Measurements from ENCODE around the gene GAL3ST1.
"Not testable (repeated sequence)": the region's sequence is repeated elsewhere in the genome, so short reads cannot be mapped to it uniquely, and the experiment has no call there.

GAL3ST1 gene

GRCh38 chr22:30564045-30564760 is 10.3 kb downstream of the GAL3ST1 start:
- no peak for DNase-seq

GRCh38 chr22:30562366-30562765 is 12.1 kb downstream of the GAL3ST1 start:
- DNase-seq = no peak

DNA sequence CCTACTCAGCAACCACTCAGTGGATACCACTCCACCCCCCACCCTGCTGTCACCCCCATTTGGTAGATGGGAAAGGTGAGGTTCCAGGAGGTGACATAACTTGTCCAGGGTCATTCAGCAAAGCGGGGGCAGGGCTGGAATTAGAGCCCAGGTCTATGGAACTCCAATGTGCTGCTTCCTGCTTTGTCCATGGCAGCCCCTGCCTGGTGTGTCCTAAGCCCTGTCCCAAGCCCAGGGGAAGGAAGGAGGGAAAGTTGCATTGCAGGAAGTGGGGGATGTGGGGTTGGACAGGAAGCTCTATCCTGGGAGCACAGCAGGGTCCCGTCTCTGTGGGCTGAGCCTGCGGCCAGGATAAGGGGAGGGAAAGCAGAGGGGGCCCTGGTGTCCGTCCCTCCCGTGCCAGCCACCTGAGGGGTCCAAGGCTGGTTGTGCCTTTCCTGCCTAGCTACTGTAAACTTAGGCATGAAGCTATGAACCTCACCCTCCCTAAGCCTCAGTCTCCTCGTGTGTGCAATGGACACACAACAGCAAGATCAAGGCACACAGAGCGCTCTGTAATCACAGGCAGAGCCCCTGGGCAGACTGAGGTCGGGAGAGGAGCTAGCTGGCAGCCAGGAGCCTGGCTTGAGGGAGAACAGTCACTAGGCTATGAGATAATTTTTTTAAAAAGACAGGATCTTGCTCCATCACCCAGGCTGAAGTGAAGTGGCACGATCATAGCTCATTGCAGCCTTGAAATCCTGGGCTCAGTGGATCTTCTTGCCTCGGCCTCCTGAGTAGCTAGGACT is 12.9 kb downstream of the GAL3ST1 start:
- no peak for DNase-seq

DNA sequence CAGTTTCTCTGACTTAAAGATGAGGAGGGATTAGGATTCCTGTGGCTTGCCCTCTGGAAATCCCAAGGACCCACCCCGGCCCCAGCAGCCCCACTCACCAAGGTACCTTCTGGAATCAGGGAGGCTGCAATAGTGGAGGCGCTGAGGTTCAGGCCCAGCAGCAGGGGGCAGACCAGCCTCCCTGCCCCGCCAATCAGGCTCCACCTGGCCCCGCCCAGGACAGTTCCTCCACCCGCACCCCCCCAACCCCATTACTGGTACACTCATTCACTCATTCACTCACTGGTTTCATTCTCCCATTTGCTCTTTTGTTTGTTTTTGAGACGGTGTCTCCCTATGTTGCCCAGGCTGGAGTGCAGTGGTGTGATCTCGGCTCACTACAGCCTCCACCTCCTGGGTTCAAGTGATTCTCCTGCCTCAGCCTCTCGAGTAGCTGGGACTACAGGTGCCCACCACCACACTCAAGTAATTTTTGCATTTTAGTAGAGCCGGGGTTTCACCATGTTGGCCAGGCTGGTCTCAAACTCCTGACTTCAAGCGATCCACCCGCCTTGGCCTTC is 13.7 kb downstream of the GAL3ST1 start:
- not testable (repeated sequence) for DNase-seq

- no peak for DNase-seq
Measured at GRCh38 chr22:30559889-30560288, 14.6 kb downstream of the GAL3ST1 start.

DNA sequence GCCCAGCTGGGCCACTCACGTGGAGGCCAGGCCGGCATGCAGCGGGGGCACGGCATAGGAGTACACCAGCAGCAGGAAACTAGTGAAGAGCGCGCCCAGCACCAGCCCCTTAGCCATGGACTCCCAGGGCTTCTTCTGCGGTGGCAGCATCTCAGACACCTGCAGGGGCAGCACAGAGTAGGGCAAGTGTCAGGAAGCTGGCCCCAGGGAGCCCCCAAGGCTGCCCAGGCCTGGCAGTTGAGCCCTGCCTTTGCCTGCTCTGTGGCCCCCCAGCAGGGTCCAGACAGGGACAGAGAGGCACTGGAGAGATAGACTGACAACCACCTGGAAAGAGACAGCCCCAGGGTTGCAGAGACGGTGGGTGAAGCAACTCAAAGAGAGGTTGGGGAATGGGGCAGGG is 17.2 kb downstream of the GAL3ST1 start:
- no peak for DNase-seq

- no peak for DNase-seq
Measured at GRCh38 chr22:30556388-30556787, 18.1 kb downstream of the GAL3ST1 start.

GRCh38 chr22:30555282-30556210 is 18.9 kb downstream of the GAL3ST1 start:
- DNase-seq = no peak

DNA sequence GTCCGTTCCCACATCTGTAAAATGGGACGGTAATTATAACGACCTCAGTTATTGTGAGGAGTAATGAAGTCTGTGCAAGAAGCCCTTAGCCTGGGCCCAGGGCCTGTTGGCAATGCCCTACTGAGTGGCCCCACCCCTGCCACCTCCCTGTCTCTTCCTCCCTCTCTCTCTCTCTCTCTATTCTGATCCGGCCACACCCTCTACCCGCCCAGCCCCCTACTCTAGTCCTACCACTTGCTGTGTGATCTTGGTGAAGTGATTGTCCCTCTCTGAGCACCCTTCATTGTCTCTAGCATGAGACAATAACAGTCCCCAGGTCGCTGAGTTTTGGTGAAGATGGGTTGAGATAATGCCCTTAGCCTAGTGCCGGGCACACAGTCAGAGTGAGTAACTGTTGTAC is 20.5 kb downstream of the GAL3ST1 start:
- no peak for DNase-seq

DNA sequence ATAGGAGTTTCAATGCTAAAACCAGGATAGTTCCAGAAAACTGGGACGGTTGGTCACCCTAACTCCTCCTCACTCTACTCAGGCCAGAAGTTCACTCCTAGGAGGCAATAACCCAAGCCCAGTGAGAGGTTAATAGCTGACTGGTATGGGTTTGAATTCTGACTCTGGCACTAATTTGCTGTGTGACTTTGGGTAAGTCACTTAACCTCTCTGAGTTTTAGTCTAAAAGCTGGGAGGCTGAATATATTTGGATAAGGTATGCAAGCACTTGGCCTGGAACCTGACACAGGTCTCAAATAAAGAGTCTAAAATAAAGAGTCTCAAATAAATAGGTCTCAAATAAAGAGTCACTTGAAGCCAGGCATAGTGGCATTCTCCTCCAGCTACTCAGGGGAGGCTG is 21.7 kb downstream of the GAL3ST1 start:
- no peak for DNase-seq

DNA sequence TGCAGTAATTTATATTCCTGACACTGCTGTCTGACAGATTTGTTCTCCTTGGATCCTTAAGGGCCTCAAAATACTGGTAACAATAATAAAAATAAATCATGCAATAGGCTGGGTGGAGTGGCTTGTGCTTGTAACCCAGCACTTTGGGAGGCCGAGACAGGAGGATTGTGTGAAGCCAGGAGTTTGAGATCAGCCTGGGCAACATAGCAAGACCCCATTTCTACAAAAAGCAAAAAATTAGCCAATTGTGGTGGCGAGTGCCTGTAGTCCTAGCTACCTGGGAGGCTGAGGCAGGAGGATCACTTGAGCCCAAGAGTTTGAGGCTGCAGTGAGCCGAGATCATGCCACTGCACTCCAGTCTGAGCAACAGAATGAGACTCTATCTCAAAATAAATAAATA is 22.7 kb downstream of the GAL3ST1 start:
- not testable (repeated sequence) for DNase-seq

DNA sequence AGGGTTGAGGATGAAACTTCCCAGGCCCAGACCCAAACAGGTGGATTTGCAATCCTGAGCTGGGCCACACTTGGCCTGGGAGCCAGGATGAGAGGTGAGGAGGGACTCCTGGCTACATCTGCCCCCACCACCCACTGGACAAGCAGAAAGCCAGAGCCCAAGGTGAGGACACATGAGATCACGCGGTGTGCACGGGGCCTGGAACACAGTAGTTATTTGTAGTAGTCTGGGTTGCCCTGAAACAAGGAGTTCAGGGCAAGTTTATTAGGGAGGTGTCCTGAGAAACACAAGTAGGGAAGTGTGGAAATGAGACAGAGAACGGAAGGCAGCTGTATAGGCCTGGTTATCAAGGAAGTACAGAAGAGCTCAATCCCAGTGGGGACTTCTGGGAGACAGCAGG is 27.3 kb downstream of the GAL3ST1 start:
- DNase-seq = no peak

GRCh38 chr22:30546616-30547015 is 27.8 kb downstream of the GAL3ST1 start, which contains the start of gene SEC14L6:
TSS of gene SEC14L6 (minus strand) at chr22:30546741. CDS start at chr22:30546682, 59 bp downstream.
- DNase-seq = no peak

DNA sequence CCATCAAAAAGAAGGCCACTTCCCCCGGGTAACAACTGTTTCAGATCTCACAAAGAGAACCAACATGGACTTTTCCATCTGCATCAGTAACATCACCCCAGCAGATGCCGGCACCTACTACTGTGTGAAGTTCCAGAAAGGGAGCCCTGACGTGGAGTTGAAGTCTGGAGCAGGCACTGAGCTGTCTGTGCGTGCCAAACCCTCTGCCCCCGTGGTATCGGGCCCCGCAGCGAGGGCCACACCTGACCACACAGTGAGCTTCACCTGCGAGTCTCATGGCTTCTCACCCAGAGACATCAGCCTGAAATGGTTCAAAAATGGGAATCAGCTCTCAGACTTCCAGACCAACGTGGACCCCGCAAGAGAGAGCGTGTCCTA is 31.7 kb downstream of the GAL3ST1 start:
- DNase-seq = no peak

DNA sequence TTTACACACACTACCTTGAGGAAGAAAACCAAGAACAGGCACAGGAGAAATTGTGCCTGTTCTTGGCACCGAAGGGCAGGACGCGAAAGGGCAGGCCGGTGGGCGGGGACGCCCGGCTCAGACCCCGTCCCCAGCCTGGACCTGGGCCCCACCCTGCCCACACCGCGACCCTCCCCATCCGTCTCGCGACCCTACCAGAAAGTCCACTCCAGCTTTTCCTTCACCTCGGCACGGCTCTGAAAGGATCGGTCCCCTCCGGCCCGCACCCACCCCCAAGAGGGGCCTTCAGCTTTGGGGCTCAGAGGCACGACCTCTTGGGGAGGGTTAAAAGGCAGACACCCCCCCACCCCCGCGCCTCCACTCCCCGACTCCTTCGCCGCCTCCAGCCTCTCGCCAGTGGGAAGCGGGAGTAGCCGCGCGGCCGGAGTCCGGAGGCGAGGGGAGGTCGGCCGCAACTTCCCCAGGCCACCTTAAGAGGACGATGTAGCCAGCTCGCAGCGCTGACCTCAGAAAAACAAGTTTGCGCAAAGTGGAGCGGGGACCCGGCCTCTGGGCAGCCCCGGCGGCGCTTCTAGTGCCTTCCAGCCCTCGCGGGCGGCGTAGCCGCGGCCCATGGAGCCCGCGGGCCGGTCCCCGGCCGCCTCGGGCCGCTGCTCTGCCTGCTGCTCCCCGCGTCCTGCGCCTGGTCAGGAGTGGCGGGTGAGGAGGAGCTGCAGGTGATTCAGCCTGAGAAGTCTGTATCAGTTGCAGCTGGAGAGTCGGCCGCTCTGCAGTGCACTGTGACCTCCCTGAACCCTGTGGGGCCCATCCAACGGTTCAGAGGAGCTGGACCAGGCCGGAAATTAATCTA is 32.3 kb downstream of the GAL3ST1 start:
- no peak for DNase-seq

GRCh38 chr22:30541511-30541910 is 33.0 kb downstream of the GAL3ST1 start:
- DNase-seq = not testable (repeated sequence)

DNA sequence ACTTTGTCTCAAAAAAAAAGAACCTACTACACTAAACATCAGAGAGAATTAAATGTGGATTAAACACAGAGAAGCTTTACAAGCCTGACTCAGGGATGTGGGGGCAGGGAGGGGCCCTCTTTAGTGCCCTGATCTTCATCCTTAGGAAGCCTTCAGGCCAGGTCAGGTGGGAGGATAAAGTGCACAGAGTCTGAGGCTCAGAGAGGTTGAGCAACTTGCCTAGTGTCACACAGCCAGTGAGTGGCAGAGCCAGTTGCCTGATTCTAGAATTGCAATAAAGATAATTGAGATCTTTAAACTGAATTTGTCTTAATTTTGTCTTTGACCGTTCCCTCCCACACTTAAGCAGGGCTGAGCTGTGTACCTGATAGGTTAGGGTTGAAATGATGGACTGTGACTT is 35.1 kb downstream of the GAL3ST1 start:
- no peak for DNase-seq

GRCh38 chr22:30538280-30538679 is 36.2 kb downstream of the GAL3ST1 start:
- DNase-seq = no peak

DNA sequence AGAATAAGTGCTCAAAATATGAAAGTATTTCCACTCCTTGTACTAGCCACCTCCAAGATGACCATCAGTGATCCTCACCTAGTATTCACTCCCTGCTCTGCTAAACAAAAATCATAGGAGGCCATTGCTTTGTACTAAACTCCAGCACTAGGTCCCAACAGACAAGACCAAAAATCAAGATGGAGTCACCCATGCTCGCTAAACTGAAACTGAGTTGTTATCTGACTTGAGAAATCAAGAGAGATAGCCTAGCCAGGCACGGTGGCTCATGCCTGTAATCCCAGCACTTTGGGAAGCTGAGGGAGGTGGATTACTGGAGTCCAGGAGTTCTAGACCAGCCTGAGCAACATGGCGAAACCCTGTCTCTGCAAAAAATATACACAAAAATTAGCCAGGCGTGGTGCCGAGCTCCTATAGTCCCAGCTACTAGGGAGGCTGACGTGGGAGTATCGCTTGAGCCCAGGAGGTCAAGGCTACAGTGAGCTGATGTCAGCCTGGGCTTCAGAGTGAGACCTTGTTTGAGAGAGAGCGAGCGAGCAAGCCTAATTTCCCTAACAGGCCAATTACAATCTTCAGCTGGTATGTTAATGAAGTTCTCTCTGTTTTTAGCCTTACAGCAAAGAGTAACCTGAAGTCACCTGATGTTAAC is 37.3 kb downstream of the GAL3ST1 start:
- no peak for DNase-seq

GRCh38 chr22:30535182-30535581 is 39.3 kb downstream of the GAL3ST1 start:
- DNase-seq = no peak

All from activated CD4-positive, alpha-beta T cell treated with anti-CD3 and anti-CD28 coated beads for 4 hours (primary cell).